Measurements from ENCODE around the gene FARP1. TPM values are rescaled to one million over a fixed set of nuclear protein-coding genes. Genes with fewer than 3 reads are reported as not detected.

FARP1 gene
- total RNA-seq, 1 experiment from 2014 or later, result not detected

DNA sequence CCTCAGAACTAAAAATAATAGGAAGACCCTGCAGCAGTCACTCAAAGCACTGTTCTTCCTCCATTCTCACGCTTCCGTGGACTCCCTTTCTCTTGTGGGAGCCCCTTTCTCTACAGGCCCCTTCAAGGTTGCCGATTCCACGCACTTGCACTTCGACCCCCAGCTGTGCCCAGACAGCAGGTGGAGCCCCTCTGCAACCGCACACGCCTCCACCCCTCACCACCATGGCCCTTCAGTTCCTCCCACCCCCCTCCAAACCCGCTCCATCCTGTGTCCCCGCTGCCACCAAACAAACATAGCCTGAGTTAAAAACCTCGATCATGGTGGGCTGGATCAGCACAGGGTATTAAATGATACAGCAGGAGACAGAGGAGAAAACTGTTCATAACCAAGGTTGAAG, 331.4 kb downstream of the FARP1 start:
- H3K27me3 ChIP-seq (ENCODE audit: low read length), result no peaks in the 10 kb centered on the region
- H3K4me1 ChIP-seq (ENCODE audit: low read length), result no peaks in the 10 kb centered on the region
- H3K79me2 ChIP-seq (ENCODE audit: low read length), result peaks cover 45% of the 10 kb centered on the region
- H3K9me3 ChIP-seq (ENCODE audit: low read length), result no peaks in the 10 kb centered on the region
- no peak for DNase-seq
- H3K4me3 ChIP-seq (ENCODE audit: low read length), result no peak overlapping the region
- H3K9ac ChIP-seq (ENCODE audit: low read length), result no peak overlapping the region
- no peak overlapping the region for H3K27ac ChIP-seq (ENCODE audit: low read length)
- H3K4me2 ChIP-seq (ENCODE audit: low read depth, low read length, poor library complexity, severe bottlenecking), result no peak overlapping the region
- no peaks in the 10 kb centered on the region for H3K9me2 ChIP-seq (replicated peaks; ENCODE audit: insufficient read depth, low read length)
- H3K36me3 ChIP-seq (ENCODE audit: insufficient read depth, low read length), result peaks cover 6% of the 10 kb centered on the region; the same call in 1 of the 2 replicates
- H2AFZ ChIP-seq (ENCODE audit: low read length), result no peak overlapping the region
- H4K20me1 ChIP-seq (ENCODE audit: insufficient read depth, low read depth, low read length), result peaks cover 20% of the 10 kb centered on the region

DNA sequence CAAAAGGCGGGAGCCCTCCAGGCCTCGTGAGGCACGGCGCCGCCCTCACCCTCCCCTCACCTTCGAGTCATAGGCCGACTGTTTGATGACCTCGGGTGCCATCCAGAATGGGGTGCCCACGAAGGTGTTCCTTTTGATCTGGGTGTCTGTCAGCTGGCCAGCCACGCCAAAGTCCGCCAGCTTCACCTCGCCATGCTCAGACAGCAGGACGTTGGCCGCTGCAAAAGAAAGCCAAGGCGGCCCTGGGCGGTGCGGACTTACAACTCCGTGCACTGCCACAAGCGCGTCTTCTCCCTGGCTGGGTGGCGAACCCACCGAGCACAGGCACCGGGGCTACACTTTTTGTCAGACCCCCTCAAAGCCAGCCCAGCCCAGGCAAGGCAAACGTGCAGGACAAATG, 331.9 kb downstream of the FARP1 start:
- DNase-seq, result no peak
- Histone ChIP-seq H3K9me2 (replicated peaks; ENCODE audit: insufficient read depth, low read length) (no peaks in the 10 kb centered on the region), H3K9ac (ENCODE audit: low read length) (no peak overlapping the region), H4K20me1 (ENCODE audit: insufficient read depth, low read depth, low read length) (peaks cover 24% of the 10 kb centered on the region), H3K4me3 (ENCODE audit: low read length) (no peak overlapping the region), H3K27ac (ENCODE audit: low read length) (no peak overlapping the region), H3K27me3 (ENCODE audit: low read length) (no peaks in the 10 kb centered on the region), H3K9me3 (ENCODE audit: low read length) (no peaks in the 10 kb centered on the region), H2AFZ (ENCODE audit: low read length) (no peak overlapping the region), H3K4me2 (ENCODE audit: low read depth, low read length, poor library complexity, severe bottlenecking) (no peak overlapping the region), H3K4me1 (ENCODE audit: low read length) (no peaks in the 10 kb centered on the region), H3K79me2 (ENCODE audit: low read length) (peaks cover 47% of the 10 kb centered on the region), H3K36me3 (ENCODE audit: insufficient read depth, low read length) (peaks cover 6% of the 10 kb centered on the region; the same call in 1 of the 2 replicates)

DNA sequence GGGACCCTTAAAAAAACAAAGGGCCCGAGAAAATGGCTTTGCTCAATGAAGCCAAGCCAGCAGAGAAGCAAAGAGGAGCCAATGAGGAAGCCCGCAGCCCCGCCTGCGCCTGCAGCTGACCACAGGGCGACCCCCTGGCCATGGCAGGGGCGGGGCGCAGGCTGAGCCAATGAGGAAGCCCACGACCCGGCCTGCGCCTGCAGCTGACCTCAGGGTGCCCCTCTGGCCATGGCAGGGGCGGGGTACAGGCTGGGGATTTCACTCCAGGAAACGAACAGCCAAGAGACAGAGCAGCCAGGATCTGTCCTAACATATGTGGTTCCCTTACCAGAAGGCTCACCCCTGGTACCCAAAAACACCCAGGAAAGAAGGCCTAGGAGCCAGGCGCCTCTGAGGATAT, 332.6 kb downstream of the FARP1 start:
- Histone ChIP-seq H3K27ac (ENCODE audit: low read length) (no peak overlapping the region), H3K79me2 (ENCODE audit: low read length) (peaks cover 45% of the 10 kb centered on the region), H3K9ac (ENCODE audit: low read length) (no peak overlapping the region), H3K4me2 (ENCODE audit: low read depth, low read length, poor library complexity, severe bottlenecking) (no peak overlapping the region), H3K4me3 (ENCODE audit: low read length) (no peak overlapping the region), H2AFZ (ENCODE audit: low read length) (no peak overlapping the region), H3K4me1 (ENCODE audit: low read length) (no peaks in the 10 kb centered on the region), H3K9me2 (replicated peaks; ENCODE audit: insufficient read depth, low read length) (no peaks in the 10 kb centered on the region), H3K9me3 (ENCODE audit: low read length) (no peaks in the 10 kb centered on the region), H3K27me3 (ENCODE audit: low read length) (no peaks in the 10 kb centered on the region), H4K20me1 (ENCODE audit: insufficient read depth, low read depth, low read length) (peaks cover 27% of the 10 kb centered on the region), H3K36me3 (ENCODE audit: insufficient read depth, low read length) (peaks cover 6% of the 10 kb centered on the region; the same call in 1 of the 2 replicates)
- no peak for DNase-seq

DNA sequence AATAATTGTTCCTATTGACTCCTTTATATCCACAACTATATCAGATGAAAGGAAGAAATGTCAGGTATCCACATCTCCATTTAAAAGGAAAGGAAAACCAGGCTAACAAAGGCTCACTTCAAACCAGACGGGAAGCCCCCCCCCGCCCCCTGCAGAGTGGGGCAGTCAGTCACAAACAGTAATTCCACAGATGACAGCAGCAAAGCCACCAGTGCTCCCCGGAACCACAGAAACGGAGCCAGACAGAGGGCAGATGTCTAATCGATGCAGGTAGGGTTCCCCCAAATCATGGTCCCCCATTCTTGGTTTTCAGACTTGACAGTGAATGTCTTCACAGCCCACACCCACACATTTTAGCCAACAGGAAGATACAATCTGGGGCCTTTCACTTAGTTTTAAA, 333.2 kb downstream of the FARP1 start:
- Histone ChIP-seq H3K4me1 (ENCODE audit: low read length) (no peaks in the 10 kb centered on the region), H3K27me3 (ENCODE audit: low read length) (no peaks in the 10 kb centered on the region), H3K4me3 (ENCODE audit: low read length) (no peak overlapping the region), H3K4me2 (ENCODE audit: low read depth, low read length, poor library complexity, severe bottlenecking) (no peak overlapping the region), H2AFZ (ENCODE audit: low read length) (no peak overlapping the region), H3K9me3 (ENCODE audit: low read length) (no peaks in the 10 kb centered on the region), H3K9ac (ENCODE audit: low read length) (no peak overlapping the region), H3K79me2 (ENCODE audit: low read length) (peaks cover 47% of the 10 kb centered on the region), H4K20me1 (ENCODE audit: insufficient read depth, low read depth, low read length) (peaks cover 27% of the 10 kb centered on the region), H3K27ac (ENCODE audit: low read length) (no peak overlapping the region), H3K36me3 (ENCODE audit: insufficient read depth, low read length) (peaks cover 6% of the 10 kb centered on the region; the same call in 1 of the 2 replicates), H3K9me2 (replicated peaks; ENCODE audit: insufficient read depth, low read length) (no peaks in the 10 kb centered on the region)
- DNase-seq, result no peak

DNA sequence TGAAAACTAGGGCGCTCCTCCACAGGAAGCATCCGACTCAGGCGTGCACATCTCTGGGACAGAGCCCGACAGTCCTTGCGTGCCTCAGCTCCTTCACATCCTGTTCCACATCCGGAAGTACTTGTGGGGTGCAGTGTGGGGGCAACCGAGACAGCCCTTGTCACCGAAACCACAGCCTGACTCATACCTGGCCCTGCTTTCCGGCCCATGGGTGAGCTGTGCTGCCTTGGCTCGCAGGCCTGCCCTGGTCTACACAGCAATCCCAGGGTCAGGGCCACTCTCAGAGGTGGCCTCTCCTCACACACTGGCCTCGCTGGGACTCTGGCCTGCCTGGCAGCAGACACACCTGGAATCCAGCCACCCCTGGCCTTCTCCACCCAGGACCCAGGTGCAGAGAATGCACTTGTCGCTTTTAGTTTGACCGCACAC, 333.7 kb downstream of the FARP1 start:
- H2AFZ ChIP-seq (ENCODE audit: low read length), result no peak overlapping the region
- H3K4me2 ChIP-seq (ENCODE audit: low read depth, low read length, poor library complexity, severe bottlenecking), result no peak overlapping the region
- H3K79me2 ChIP-seq (ENCODE audit: low read length), result peaks cover 51% of the 10 kb centered on the region
- DNase-seq, result no peak
- peaks cover 6% of the 10 kb centered on the region; the same call in 1 of the 2 replicates for H3K36me3 ChIP-seq (ENCODE audit: insufficient read depth, low read length)
- no peaks in the 10 kb centered on the region for H3K9me2 ChIP-seq (replicated peaks; ENCODE audit: insufficient read depth, low read length)
- no peaks in the 10 kb centered on the region for H3K27me3 ChIP-seq (ENCODE audit: low read length)
- H3K27ac ChIP-seq (ENCODE audit: low read length), result no peak overlapping the region
- no peak overlapping the region for H3K4me3 ChIP-seq (ENCODE audit: low read length)
- peaks cover 27% of the 10 kb centered on the region for H4K20me1 ChIP-seq (ENCODE audit: insufficient read depth, low read depth, low read length)
- H3K9ac ChIP-seq (ENCODE audit: low read length), result no peak overlapping the region
- H3K9me3 ChIP-seq (ENCODE audit: low read length), result no peaks in the 10 kb centered on the region
- H3K4me1 ChIP-seq (ENCODE audit: low read length), result no peaks in the 10 kb centered on the region; the same call in 1 of the 2 replicates

DNA sequence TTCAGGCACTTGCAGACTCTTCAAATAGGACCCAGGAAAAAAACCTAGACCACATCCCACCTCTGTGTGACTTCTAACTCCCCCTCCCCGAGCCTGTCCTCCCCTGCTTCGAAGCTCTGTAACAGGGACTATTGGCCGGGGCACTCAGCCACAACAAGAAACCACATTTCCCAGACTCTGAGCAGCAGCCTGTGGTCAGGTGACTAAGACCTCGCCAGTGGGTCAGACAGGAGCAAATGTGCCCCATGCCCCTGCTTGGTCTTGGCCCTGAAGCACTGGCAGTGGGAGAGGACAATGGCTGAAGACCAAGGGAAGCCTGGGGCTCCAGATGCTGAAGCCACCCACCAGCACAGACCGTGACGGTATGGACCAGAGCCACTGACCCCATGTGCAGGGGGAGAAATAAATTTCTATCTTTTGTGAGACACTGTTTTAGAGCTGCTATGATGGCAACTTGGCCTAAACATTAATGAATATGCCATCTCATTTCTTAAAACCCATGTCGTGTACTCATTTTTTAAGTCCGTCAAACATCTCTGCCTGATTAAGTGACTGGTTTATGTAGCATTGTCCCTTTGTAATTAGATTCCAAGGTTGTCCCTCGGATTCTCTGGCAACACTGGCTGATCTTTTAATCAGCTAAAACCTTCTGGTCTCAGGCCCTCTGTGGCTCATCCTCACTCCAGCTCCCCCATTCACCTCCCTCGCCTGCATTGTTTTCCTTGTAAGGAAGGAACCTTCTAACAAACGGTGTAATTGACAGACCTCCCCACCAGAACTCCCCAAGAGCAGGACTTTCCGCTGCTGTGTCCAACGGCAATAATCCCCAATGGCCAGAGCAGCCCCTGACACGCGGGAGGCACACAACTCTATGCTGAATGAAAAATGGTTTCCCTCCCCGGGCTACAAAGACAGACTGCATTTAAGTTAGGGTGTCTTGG, 335.6 kb downstream of the FARP1 start:
- no peaks in the 10 kb centered on the region for H3K27me3 ChIP-seq (ENCODE audit: low read length)
- no peak overlapping the region for H3K27ac ChIP-seq (ENCODE audit: low read length)
- H4K20me1 ChIP-seq (ENCODE audit: insufficient read depth, low read depth, low read length), result peaks cover 36% of the 10 kb centered on the region
- no peak overlapping the region for H3K9ac ChIP-seq (ENCODE audit: low read length)
- no peak overlapping the region for H3K4me2 ChIP-seq (ENCODE audit: low read depth, low read length, poor library complexity, severe bottlenecking)
- H3K4me1 ChIP-seq (ENCODE audit: low read length), result no peaks in the 10 kb centered on the region; the same call in 1 of the 2 replicates
- H3K9me3 ChIP-seq (ENCODE audit: low read length), result no peaks in the 10 kb centered on the region
- no peak overlapping the region for H3K4me3 ChIP-seq (ENCODE audit: low read length)
- H2AFZ ChIP-seq (ENCODE audit: low read length), result no peak overlapping the region
- DNase-seq, result no peak
- H3K79me2 ChIP-seq (ENCODE audit: low read length), result peaks cover 70% of the 10 kb centered on the region
- H3K36me3 ChIP-seq (ENCODE audit: insufficient read depth, low read length), result peaks cover 6% of the 10 kb centered on the region; the same call in 1 of the 2 replicates
- no peaks in the 10 kb centered on the region for H3K9me2 ChIP-seq (replicated peaks; ENCODE audit: insufficient read depth, low read length)

DNA sequence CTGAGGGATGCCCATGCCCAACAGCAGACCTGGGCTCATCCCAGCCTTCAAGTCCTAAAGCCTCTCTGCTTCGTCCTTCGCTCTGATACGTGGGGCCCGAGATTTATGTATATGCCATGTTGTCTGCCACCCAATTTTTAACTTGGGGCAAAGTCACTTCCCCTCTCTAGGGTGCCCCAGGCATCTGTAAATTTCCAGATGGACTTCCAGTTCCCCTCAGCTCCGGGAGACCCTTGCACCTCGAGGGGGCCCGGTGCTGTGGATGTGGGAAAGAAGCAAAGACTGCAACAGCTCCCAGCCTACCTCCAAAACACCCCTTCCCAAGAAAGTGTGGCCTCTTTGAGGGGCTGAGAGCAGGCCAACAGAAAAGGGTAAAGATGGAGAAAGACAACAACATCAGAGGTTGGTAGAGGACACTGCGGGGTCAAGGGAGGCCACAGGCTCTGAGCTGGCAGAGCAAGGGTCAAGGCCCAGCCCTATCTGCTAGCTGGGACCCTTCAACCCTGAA, 336.7 kb downstream of the FARP1 start:
- Histone ChIP-seq H3K9me3 (ENCODE audit: low read length) (no peaks in the 10 kb centered on the region), H3K4me2 (ENCODE audit: low read depth, low read length, poor library complexity, severe bottlenecking) (no peak overlapping the region), H3K9ac (ENCODE audit: low read length) (no peak overlapping the region), H3K36me3 (ENCODE audit: insufficient read depth, low read length) (peaks cover 6% of the 10 kb centered on the region; the same call in 1 of the 2 replicates), H4K20me1 (ENCODE audit: insufficient read depth, low read depth, low read length) (peaks cover 47% of the 10 kb centered on the region), H2AFZ (ENCODE audit: low read length) (no peak overlapping the region), H3K27ac (ENCODE audit: low read length) (no peak overlapping the region), H3K79me2 (ENCODE audit: low read length) (peaks cover 81% of the 10 kb centered on the region), H3K9me2 (replicated peaks; ENCODE audit: insufficient read depth, low read length) (no peaks in the 10 kb centered on the region), H3K4me3 (ENCODE audit: low read length) (no peak overlapping the region), H3K4me1 (ENCODE audit: low read length) (no peaks in the 10 kb centered on the region; the same call in 1 of the 2 replicates), H3K27me3 (ENCODE audit: low read length) (no peaks in the 10 kb centered on the region)
- no peak for DNase-seq
